CMK (cell line): ENCODE measurements around the gene MINDY1.

ENCODE experiments used
- DNase-seq: peaks from one replicate; pipeline ENCODE4 v3.0.0-alpha.2; 2010; ENCODE audit warnings: low read depth

The MINDY1 gene

DNA sequence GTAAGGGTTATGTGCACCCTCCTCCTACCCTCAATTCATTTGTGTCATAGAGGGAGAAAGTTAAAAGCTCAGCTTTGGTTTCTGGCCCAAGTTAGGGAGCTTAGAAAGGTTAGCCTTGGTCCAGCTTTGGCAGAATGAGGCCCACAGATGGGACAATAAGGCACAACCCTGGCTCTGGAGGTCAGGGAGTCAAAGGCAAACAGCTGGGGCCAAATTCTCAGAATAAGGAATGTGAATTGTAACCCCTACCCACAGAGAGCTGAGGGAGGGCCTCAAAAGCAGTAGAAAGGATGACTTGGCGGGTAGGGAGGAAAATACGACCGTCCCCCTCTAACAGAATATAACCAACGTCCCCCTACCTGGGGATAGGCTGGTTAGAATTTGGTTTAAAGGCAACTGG is 41.1 kb downstream of the MINDY1 start:
- no peak for DNase-seq

DNA sequence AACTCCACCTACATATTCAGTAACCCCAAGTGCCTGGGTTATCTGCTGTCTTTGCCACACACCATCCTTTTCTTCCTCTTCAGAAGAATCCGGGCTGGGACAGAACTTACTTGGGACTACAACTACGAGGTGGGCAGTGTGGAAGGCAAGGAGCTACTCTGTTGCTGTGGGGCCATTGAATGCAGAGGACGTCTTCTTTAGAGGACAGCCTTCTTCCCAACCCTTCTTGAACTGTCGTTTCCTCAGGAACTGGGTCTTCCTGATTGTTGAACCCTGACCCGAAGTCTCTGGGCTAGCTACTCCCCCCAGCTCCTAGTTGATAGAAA is 42.6 kb downstream of the MINDY1 start:
- DNase-seq, result no peak

GRCh38 chr1:150963321-150964163 is 43.2 kb downstream of the MINDY1 start:
- no peak for DNase-seq

DNA sequence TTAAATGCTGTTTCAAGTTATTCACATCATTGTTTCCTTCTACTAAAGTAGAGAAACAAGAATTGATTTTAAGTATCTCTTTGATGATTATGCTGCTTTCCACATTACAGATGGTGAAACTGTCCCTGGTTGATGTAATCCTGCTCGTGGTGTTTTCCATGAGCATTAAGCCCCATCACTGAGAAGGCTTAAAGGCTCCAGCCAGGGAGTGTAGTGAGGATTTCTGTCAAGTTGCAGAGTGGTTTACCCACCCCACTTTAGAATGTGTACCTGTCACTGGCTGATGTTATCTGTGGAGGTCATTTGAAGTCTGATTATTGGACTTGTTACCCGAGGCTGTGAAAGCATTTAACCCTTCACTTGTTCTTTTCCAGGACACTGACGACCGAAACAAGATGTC is 44.9 kb downstream of the MINDY1 start:
- no peak for DNase-seq

DNA sequence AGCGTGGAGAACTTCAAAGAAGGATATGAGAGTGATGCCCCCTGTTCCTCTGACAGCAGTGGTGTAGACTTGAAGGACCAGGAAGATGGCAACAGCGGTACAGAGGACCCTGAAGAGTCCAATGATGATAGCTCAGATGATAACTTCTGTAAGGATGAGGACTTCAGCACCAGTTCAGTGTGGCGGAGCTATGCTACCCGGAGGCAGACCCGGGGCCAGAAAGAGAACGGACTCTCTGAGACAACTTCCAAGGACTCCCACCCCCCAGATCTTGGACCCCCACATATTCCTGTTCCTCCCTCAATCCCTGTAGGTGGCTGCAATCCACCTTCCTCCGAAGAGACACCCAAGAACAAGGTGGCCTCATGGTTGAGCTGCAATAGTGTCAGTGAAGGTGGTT is 46.1 kb downstream of the MINDY1 start:
- no peak for DNase-seq

DNA sequence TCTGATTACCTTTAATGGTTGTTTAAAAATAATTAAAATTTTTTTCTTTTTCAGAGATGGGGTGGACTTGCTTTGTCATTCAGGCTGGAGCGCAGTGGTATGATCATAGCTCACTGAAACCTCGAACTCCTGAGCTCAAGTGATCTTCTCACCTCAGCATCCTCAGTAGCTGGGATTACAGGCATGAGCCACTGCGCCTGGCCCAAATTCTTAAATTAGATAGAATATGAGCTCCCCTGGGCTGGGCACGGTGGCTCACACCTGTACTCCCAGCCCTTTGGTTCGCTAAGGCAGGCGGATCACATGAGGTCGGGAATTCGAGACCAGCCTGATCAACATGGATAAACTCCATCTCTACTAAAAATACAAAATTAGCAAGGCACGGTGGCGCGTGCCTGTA is 49.0 kb downstream of the MINDY1 start:
- DNase-seq, result no peak

DNA sequence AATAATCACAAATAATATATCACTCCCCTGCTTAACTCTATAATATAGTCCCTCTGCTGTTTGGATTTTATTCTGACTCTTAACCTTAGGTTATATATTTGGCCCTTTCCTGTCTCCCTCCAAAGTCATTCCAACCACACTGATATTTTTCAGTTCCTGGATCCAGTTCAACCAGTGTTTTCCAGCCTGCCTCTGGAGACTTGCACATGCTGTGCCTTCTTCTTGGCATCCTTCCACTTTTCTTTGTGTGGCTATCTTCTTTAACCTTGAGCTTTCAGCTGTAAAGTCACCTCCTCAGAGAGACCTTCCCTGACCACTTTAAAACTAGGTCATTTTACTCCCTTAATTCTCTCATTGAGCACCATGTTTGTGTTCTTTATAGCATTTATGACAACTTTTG is 51.4 kb downstream of the MINDY1 start:
- DNase-seq, result no peak

DNA sequence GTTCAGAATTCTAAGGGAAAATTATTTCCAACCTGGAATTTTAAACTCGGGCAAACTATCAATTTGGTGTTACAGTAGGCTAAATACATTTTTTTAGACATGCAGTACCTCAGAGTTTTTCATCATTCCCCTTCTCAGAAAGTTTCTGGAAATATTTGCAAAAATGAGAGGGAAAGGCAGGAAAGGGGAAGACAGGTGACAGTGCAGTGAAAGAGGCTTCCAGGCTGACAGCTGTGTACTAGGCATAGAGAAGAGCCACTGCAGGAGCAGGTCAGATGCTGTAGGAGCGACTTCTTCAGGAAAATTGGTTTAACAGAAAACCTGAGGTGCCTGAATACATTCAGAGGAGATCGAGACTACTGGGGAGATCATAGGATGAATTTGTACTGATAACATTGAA is 52.0 kb downstream of the MINDY1 start:
- no peak for DNase-seq
